IMR-90 (cell line): ENCODE results near the gene IRS2. TPM values are rescaled to one million over a fixed set of nuclear protein-coding genes. Genes with fewer than 3 reads are reported as not detected.

Experiments
- ATAC-seq: fragments of 200-7000 bp; cut with Tn5 transposase; 2 replicates; pipeline ENCODE4 v1.9.1; 2020; ENCODE audit warnings: low read depth, mild to moderate bottlenecking, moderate library complexity
- BruUV-seq: library from RNA; stranded (reverse); fragments of 400-500 nt; replicated peaks from 2 replicates; lab custom pipeline; 2021; lab: Mats Ljungman, UMichigan
- CTCF ChIA-PET: fragments of 300-600 bp; formaldehyde crosslinking; extraction: SDS; loops from one replicate; lab custom pipeline; 2021; ENCODE audit warnings: antibody characterized with exemption; lab: Yijun Ruan, JAX
- POLR2A ChIA-PET: fragments of 300-600 bp; sonication (Branson Sonifier 250); formaldehyde crosslinking; loops from one replicate; lab custom pipeline; 2022; ENCODE audit warnings: antibody characterized with exemption; ENCODE audit not compliant: unreplicated experiment; lab: Charles Lee
- DNase-seq: peaks from one replicate; pipeline ENCODE4 v3.0.0; 2013
- H2AFZ ChIP-seq: replicated peaks from 2 replicates; pipeline ENCODE3; 2013; ENCODE audit warnings: low read length, mild to moderate bottlenecking; ENCODE audit not compliant: poor library complexity
- H2AK5ac ChIP-seq: 2 replicates; pipeline ENCODE4 v1.6.1; 2013; ENCODE audit warnings: low read depth, low read length, inconsistent platforms
- H2AK9ac ChIP-seq: replicated peaks from 2 replicates; pipeline ENCODE3; 2013; ENCODE audit warnings: mild to moderate bottlenecking, low read depth, low read length, moderate library complexity; ENCODE audit not compliant: poor library complexity
- H2BK120ac ChIP-seq: 2 replicates; pipeline ENCODE4 v1.6.1; 2013; ENCODE audit warnings: low read depth, low read length, inconsistent platforms
- H2BK15ac ChIP-seq: 3 replicates; pipeline ENCODE4 v1.6.1; 2013; ENCODE audit warnings: low read depth, low read length, inconsistent platforms
- H2BK20ac ChIP-seq: 2 replicates; pipeline ENCODE4 v1.6.1; 2013; ENCODE audit warnings: low read depth, mild to moderate bottlenecking, inconsistent platforms, low read length, moderate library complexity
- H2BK5ac ChIP-seq: 2 replicates; pipeline ENCODE4 v1.6.1; 2013; ENCODE audit warnings: mild to moderate bottlenecking, low read depth, low read length, inconsistent platforms; ENCODE audit not compliant: poor library complexity, severe bottlenecking
- H3K14ac ChIP-seq: replicated peaks from 2 replicates; pipeline ENCODE4 v1.6.1; 2013; ENCODE audit warnings: low read depth, low read length, inconsistent platforms
- H3K18ac ChIP-seq: 2 replicates; pipeline ENCODE4 v1.6.1; 2013; ENCODE audit warnings: low read depth, low read length, control low read depth
- H3K23ac ChIP-seq: 2 replicates; pipeline ENCODE4 v1.6.1; 2013; ENCODE audit warnings: low read depth, low read length, inconsistent platforms
- H3K27ac ChIP-seq: 2 replicates; pipeline ENCODE4 v1.5.1; 2013; ENCODE audit warnings: mild to moderate bottlenecking, control low read depth, low read length; ENCODE audit not compliant: insufficient read depth
- H3K27me3 ChIP-seq: 2 replicates; pipeline ENCODE4 v1.6.1; 2013; ENCODE audit warnings: low read length; ENCODE audit not compliant: control insufficient read depth, insufficient read depth
- H3K36me3 ChIP-seq: 2 replicates; pipeline ENCODE4 v1.6.1; 2013; ENCODE audit warnings: low read length, mixed read lengths; ENCODE audit not compliant: control insufficient read depth, insufficient read depth
- H3K4ac ChIP-seq: 2 replicates; pipeline ENCODE4 v1.6.1; 2013; ENCODE audit warnings: low read depth, low read length, inconsistent platforms
- H3K4me1 ChIP-seq: 2 replicates; pipeline ENCODE4 v1.6.1; 2013; ENCODE audit warnings: low read length, mixed read lengths; ENCODE audit not compliant: control insufficient read depth, insufficient read depth
- H3K4me2 ChIP-seq: 2 replicates; pipeline ENCODE4 v1.6.1; 2013; ENCODE audit warnings: low read depth, mild to moderate bottlenecking, control low read depth, low read length, moderate library complexity
- H3K4me3 ChIP-seq: 2 replicates; pipeline ENCODE4 v1.5.1; 2013; ENCODE audit warnings: low read depth, mild to moderate bottlenecking, control low read depth, low read length, moderate library complexity; ENCODE audit not compliant: insufficient read depth
- H3K56ac ChIP-seq: 2 replicates; pipeline ENCODE4 v1.6.1; 2013; ENCODE audit warnings: low read length, inconsistent platforms; ENCODE audit not compliant: insufficient read depth; ENCODE audit errors: extremely low read depth
- H3K79me1 ChIP-seq, 2 experiments: 2 replicates each; pipeline ENCODE4 v1.6.1; 2013; ENCODE audit warnings: low read length in 2 of 2, inconsistent platforms in 1 of 2, low read depth in 1 of 2
- H3K9ac ChIP-seq: 2 replicates; pipeline ENCODE4 v1.6.1; 2013; ENCODE audit warnings: low read depth, low read length, control low read depth
- H3K9me1 ChIP-seq: 2 replicates; pipeline ENCODE4 v1.6.1; 2013; ENCODE audit warnings: low read length, inconsistent platforms; ENCODE audit not compliant: insufficient read depth
- H3K9me3 ChIP-seq: 2 replicates; pipeline ENCODE4 v1.6.1; 2013; ENCODE audit warnings: low read length; ENCODE audit not compliant: control insufficient read depth, insufficient read depth
- H4K20me1 ChIP-seq: 2 replicates; pipeline ENCODE4 v1.6.1; 2013; ENCODE audit warnings: low read length, inconsistent platforms; ENCODE audit not compliant: insufficient read depth
- H4K5ac ChIP-seq: 2 replicates; pipeline ENCODE4 v1.6.1; 2013; ENCODE audit warnings: mild to moderate bottlenecking, low read depth, low read length, control low read depth
- H4K8ac ChIP-seq, 2 experiments: 2 replicates each; pipeline ENCODE4 v1.6.1; 2013; ENCODE audit warnings: low read depth in 2 of 2, low read length in 2 of 2, control low read depth in 1 of 2, inconsistent platforms in 1 of 2
- H4K91ac ChIP-seq: 2 replicates; pipeline ENCODE4 v1.6.1; 2013; ENCODE audit warnings: low read depth, low read length, inconsistent platforms; ENCODE audit not compliant: insufficient read depth
- CEBPB ChIP-seq: IDR thresholded peaks from 2 replicates; pipeline ENCODE4 v1.6.1; 2012; ENCODE audit warnings: low read depth, low read length, improper control_type of control experiment
- CHD1 ChIP-seq: IDR thresholded peaks from 2 replicates; pipeline ENCODE4 v1.6.1; 2012; ENCODE audit warnings: low read depth, low read length, improper control_type of control experiment
- WGBS, 2 experiments: methylation state at CpG; one replicate each; pipeline versions ENCODE4 v1.1.5 to v1.1.7; 2013; ENCODE audit warnings: missing lambda C conversion rate in 2 of 2; ENCODE audit not compliant: insufficient read length in 1 of 2; ENCODE audit errors: extremely low coverage in 2 of 2; 5-methylcytosine and 5-hydroxymethylcytosine counted together
- dilution Hi-C: fragments of 300-500 bp; cut with HindIII; formaldehyde crosslinking; loops from one replicate; pipeline ENCODE4 v1.14.3; 2018; ENCODE audit warnings: low sequenced_read_pairs; ENCODE audit not compliant: unreplicated experiment
- in situ Hi-C: fragments of 300-500 bp; cut with MboI; formaldehyde crosslinking; loops from 3 replicates; pipeline ENCODE4 v1.14.3; 2019; ENCODE audit warnings: low sequenced_read_pairs, inconsistent platforms, mixed read lengths
- intact Hi-C: fragments of 100-400 bp; cut with micrococcal nuclease; formaldehyde crosslinking; loops from 2 replicates; pipeline ENCODE4 v1.10.0; 2022
- polyA plus RNA-seq, 3 experiments: library from polyadenylated mRNA; depleted of rRNA; stranded (reverse); fragments of >200 nt; gene quantifications; 2 replicates each; pipeline ENCODE4 v1.2.3, GENCODE V29; 2012; ENCODE audit warnings: low replicate concordance in 1 of 3
- total RNA-seq: library from RNA; depleted of rRNA; stranded (reverse); fragments of >200 nt; gene quantifications from 2 replicates; pipeline ENCODE4 v1.2.3, GENCODE V29; 2012
- TF ChIP-seq, protein P1 (sequence below): conservative IDR thresholded peaks from 2 replicates; pipeline ENCODE4 v1.5.1; 2012; ENCODE audit warnings: mild to moderate bottlenecking, low read depth, low read length, improper control_type of control experiment

IRS2 gene
- total and polyA plus RNA-seq, 2 of the 4 experiments (the other 2 are of a cell fraction), result 0.36 to 1.4 TPM

DNA sequence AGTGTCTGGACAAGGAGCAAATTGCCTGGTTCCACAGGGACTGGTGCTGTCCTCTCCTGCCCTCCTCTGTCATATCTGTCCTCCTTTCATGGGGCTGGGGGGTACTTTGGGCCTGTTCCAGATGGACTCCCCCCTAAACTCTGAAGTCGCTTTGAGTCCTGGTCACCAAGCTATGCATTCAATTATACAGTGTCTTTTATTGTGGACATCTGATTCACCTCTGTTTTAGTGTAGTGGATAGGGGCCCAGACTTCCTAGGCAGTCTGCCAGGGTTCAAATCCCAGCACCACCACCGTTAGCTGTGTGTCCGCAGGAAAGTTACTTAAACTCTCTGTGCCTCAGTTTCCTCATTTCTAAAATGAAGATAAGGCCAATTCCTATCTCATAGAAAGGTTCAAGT lies 21.0 kb upstream of the IRS2 start:
- no peaks in the 10 kb centered on the region for H3K9me3 ChIP-seq
- no peak overlapping the region for H3K4ac ChIP-seq
- no TSS peak for BruUV-seq
- H3K4me2 ChIP-seq, result no peak overlapping the region
- no peaks in the 10 kb centered on the region for H3K4me1 ChIP-seq
- peaks cover 36% of the 10 kb centered on the region for H3K27me3 ChIP-seq
- no peak overlapping the region for H2BK5ac ChIP-seq
- H2BK120ac ChIP-seq, result no peak overlapping the region
- H3K23ac ChIP-seq, result no peak overlapping the region
- no peak overlapping the region for H2AFZ ChIP-seq
- no peak overlapping the region for H4K91ac ChIP-seq
- H4K8ac ChIP-seq, result no peak overlapping the region
- H2AK9ac ChIP-seq, result no peak overlapping the region
- no peak overlapping the region for H2AK5ac ChIP-seq
- dilution Hi-C loops, result no loop called here
- H3K79me1 ChIP-seq, result no peaks in the 10 kb centered on the region
- no peak overlapping the region for H2BK20ac ChIP-seq
- no peak overlapping the region for H3K9ac ChIP-seq
- H3K4me3 ChIP-seq, result no peak overlapping the region
- no peaks in the 10 kb centered on the region for H3K9me1 ChIP-seq
- no peak overlapping the region for H3K14ac ChIP-seq
- H3K56ac ChIP-seq, result no peak overlapping the region
- TF ChIP-seq, protein P1, sequence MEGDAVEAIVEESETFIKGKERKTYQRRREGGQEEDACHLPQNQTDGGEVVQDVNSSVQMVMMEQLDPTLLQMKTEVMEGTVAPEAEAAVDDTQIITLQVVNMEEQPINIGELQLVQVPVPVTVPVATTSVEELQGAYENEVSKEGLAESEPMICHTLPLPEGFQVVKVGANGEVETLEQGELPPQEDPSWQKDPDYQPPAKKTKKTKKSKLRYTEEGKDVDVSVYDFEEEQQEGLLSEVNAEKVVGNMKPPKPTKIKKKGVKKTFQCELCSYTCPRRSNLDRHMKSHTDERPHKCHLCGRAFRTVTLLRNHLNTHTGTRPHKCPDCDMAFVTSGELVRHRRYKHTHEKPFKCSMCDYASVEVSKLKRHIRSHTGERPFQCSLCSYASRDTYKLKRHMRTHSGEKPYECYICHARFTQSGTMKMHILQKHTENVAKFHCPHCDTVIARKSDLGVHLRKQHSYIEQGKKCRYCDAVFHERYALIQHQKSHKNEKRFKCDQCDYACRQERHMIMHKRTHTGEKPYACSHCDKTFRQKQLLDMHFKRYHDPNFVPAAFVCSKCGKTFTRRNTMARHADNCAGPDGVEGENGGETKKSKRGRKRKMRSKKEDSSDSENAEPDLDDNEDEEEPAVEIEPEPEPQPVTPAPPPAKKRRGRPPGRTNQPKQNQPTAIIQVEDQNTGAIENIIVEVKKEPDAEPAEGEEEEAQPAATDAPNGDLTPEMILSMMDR, result no peak
- TF ChIP-seq CHD1 (no peak), CEBPB (no peak)
- intact Hi-C loops, result no loop called here
- H4K5ac ChIP-seq, result no peak overlapping the region
- H2BK15ac ChIP-seq, result no peak overlapping the region
- no peak overlapping the region for H3K27ac ChIP-seq
- POLR2A ChIA-PET, result no interaction called here
- H4K20me1 ChIP-seq, result no peaks in the 10 kb centered on the region
- DNase-seq, result no peak
- no CpG with 5 or more reads among the region's 3 CpGs for WGBS, 2 experiments
- ATAC-seq, result no peak
- no peaks in the 10 kb centered on the region for H3K36me3 ChIP-seq
- in situ Hi-C loops, result no loop called here
- H3K18ac ChIP-seq, result no peak overlapping the region
- CTCF ChIA-PET, result interaction anchor here (0.6 kb wide), 1 partner anchor 890 kb away, joined by 3 read pairs; no protein-coding TSS in a partner anchor
